ENCODE data around the gene SELL.
"Not testable (repeated sequence)": the region's sequence is repeated elsewhere in the genome, so short reads cannot be mapped to it uniquely, and the experiment has no call there.

SELL gene

DNA sequence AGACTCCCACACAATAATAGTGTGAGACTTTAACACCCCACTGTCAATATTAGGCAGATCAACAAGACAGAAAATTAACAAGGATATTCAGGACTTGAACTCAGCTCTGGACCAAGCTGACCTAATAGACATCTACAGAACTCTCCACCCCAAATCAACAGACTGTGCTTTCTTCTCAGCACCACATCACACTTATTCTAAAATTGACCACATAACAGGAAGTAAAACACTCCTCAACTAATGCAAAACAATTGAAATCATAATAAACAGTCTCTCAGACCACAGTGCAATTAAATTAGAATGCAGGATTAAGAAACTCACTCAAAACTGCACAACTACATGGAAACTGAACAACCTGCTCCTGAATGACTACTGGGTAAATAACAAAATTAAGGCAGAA, 52.6 kb downstream of the SELL start:
- not testable (repeated sequence) for DNase-seq (ENCODE audit: low read depth)

GRCh38 chr1:169653873-169654272, 57.5 kb downstream of the SELL start:
- TF ChIP-seq, protein P1, sequence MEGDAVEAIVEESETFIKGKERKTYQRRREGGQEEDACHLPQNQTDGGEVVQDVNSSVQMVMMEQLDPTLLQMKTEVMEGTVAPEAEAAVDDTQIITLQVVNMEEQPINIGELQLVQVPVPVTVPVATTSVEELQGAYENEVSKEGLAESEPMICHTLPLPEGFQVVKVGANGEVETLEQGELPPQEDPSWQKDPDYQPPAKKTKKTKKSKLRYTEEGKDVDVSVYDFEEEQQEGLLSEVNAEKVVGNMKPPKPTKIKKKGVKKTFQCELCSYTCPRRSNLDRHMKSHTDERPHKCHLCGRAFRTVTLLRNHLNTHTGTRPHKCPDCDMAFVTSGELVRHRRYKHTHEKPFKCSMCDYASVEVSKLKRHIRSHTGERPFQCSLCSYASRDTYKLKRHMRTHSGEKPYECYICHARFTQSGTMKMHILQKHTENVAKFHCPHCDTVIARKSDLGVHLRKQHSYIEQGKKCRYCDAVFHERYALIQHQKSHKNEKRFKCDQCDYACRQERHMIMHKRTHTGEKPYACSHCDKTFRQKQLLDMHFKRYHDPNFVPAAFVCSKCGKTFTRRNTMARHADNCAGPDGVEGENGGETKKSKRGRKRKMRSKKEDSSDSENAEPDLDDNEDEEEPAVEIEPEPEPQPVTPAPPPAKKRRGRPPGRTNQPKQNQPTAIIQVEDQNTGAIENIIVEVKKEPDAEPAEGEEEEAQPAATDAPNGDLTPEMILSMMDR (conservative IDR thresholded peaks at IDR 0.05; ENCODE audit: low read depth, low read length): no peak
- no peak for DNase-seq (ENCODE audit: low read depth)
- no peak overlapping the region for H3K4me3 ChIP-seq (ENCODE audit: low read depth, low read length)

More for the DNA sequence above, 52.6 kb downstream of the SELL start:
- H3K4me3 ChIP-seq (ENCODE audit: low read depth, low read length): not testable (repeated sequence)

DNA sequence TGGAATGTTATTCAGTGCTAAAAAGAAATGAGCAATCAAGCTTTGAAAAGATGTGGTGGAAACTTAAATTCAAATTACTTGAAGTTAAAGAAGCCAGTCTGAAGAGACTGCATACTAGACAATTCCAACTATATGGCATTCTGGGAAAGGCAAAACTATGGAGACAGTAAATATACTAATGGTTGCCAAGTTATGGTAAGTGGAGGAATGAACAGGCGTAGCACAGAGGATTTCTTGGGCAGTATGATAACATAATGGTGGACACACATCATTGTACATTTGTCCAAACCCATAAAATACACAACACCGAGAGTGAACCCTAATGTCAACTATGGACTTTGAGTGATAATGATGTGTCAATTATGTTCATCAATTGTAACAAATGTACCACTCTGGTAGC, 60.4 kb downstream of the SELL start:
- TF ChIP-seq, protein P1 (conservative IDR thresholded peaks at IDR 0.05; ENCODE audit: low read depth, low read length): no peak
- H3K4me3 ChIP-seq (ENCODE audit: low read depth, low read length): no peak overlapping the region
- DNase-seq (ENCODE audit: low read depth): no peak

DNA sequence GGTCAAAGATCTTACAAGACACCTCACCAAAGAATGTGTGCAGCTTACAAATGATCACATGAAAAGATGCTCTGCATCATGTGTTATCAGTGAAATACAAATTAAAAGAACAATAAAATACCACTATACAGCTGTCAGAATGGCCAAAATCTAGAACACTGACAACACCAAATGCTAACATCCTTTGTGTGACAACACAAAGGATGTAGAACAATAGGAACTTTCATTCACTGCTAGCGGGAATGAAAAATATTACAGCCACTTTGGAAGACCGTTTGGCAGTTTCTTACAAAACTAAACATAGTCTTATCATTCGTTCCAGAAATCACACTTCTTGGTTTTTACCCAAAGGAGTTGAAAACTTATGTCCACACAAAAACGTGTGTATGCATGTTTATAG, 60.9 kb downstream of the SELL start:
- TF ChIP-seq, protein P1 (conservative IDR thresholded peaks at IDR 0.05; ENCODE audit: low read depth, low read length): no peak
- H3K4me3 ChIP-seq (ENCODE audit: low read depth, low read length): no peak overlapping the region
- DNase-seq (ENCODE audit: low read depth): no peak

DNA sequence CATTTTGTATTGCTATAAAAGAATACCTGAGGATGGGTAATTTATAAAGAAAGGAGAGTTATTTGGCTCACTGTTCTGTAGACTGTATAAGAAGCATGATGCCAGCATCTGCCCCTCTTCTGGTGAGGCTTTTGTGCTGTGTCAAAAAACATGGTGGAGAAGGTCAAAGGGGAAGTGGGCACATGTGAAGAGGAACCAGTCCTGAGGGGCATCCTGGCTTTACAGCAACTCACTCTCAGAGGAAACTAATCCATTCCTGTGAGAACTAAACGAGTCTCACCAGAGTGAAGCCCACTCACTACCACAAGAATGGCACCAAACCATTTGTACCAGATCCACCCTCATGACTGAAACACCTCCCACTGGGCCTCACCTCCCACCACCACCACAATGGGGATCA, 62.7 kb downstream of the SELL start:
- no peak for DNase-seq (ENCODE audit: low read depth)
- TF ChIP-seq, protein P1 (conservative IDR thresholded peaks at IDR 0.05; ENCODE audit: low read depth, low read length): no peak
- H3K4me3 ChIP-seq (ENCODE audit: low read depth, low read length): no peak overlapping the region

- DNase-seq (ENCODE audit: low read depth): no peak
- TF ChIP-seq, protein P1 (conservative IDR thresholded peaks at IDR 0.05; ENCODE audit: low read depth, low read length): no peak
- H3K4me3 ChIP-seq (ENCODE audit: low read depth, low read length): no peak overlapping the region
Measured at GRCh38 chr1:169648187-169648586, 63.2 kb downstream of the SELL start.

- DNase-seq (ENCODE audit: low read depth): no peak
- TF ChIP-seq, protein P1 (conservative IDR thresholded peaks at IDR 0.05; ENCODE audit: low read depth, low read length): no peak
- no peak overlapping the region for H3K4me3 ChIP-seq (ENCODE audit: low read depth, low read length)
Measured at GRCh38 chr1:169647512-169647911, 63.9 kb downstream of the SELL start.

GRCh38 chr1:169644297-169644696, 67.1 kb downstream of the SELL start:
- no peak overlapping the region for H3K4me3 ChIP-seq (ENCODE audit: low read depth, low read length)
- DNase-seq (ENCODE audit: low read depth): no peak
- TF ChIP-seq, protein P1 (conservative IDR thresholded peaks at IDR 0.05; ENCODE audit: low read depth, low read length): no peak
